Activated CD4-positive, alpha-beta memory T cell treated with anti-CD3 and anti-CD28 coated beads, Interleukin-2, amount 10 ng/mL, durations not matched to agents 7 days and 5 days (primary cell): Measurements from ENCODE around the gene ANO1. TPM values are rescaled to one million over a fixed set of nuclear protein-coding genes. Genes with fewer than 3 reads are reported as not detected.

ENCODE experiments used
- CTCF ChIA-PET: fragments of 350-600 bp; sonication (Branson Sonifier 250); formaldehyde crosslinking; loops from one replicate; lab custom pipeline; 2021; ENCODE audit warnings: antibody characterized with exemption, inconsistent platforms; lab: Charles Lee
- POLR2A ChIA-PET: fragments of 350-600 bp; sonication (Branson Sonifier 250); formaldehyde crosslinking; loops from one replicate; lab custom pipeline; 2021; ENCODE audit warnings: antibody characterized with exemption; lab: Charles Lee
- DNase-seq: peaks from one replicate; pipeline ENCODE4 v3.0.0-alpha.2; 2020
- H3K27ac Mint-ChIP-seq: one replicate; pipeline ENCODE4 v1.8.0; 2021; ENCODE audit warnings: mild to moderate bottlenecking, mixed read lengths
- H3K27me3 Mint-ChIP-seq: one replicate; pipeline ENCODE4 v1.8.0; 2021; ENCODE audit warnings: mixed read lengths
- H3K36me3 Mint-ChIP-seq: one replicate; pipeline ENCODE4 v1.8.0; 2021; ENCODE audit warnings: low read depth, mixed read lengths
- H3K4me1 Mint-ChIP-seq: one replicate; pipeline ENCODE4 v1.8.0; 2021; ENCODE audit warnings: mixed read lengths
- H3K4me3 Mint-ChIP-seq: one replicate; pipeline ENCODE4 v1.8.0; 2021; ENCODE audit warnings: mild to moderate bottlenecking, mixed read lengths
- H3K9me3 Mint-ChIP-seq: one replicate; pipeline ENCODE4 v1.8.0; 2021; ENCODE audit warnings: mixed read lengths
- total RNA-seq, 2 experiments: library from RNA; stranded (reverse); gene quantifications; one replicate each; pipeline ENCODE4 v1.2.3, GENCODE V29; 2021

ANO1 gene
- total RNA-seq, 2 experiments from 2014 or later = not detected

GRCh38 chr11:70061734-70062133, 16.4 kb upstream of the ANO1 start:
- peaks cover 7% of the 10 kb centered on the region for H3K27me3 Mint-ChIP-seq
- no peak overlapping the region for H3K4me3 Mint-ChIP-seq
- ChIA-PET POLR2A (no interaction called here), CTCF (interaction anchor here (0.7 kb wide), 1 partner anchor 11 kb away, joined by 5 read pairs; no protein-coding TSS in a partner anchor)
- no peaks in the 10 kb centered on the region for H3K4me1 Mint-ChIP-seq
- no peak for DNase-seq
- H3K36me3 Mint-ChIP-seq = no peaks in the 10 kb centered on the region
- H3K9me3 Mint-ChIP-seq = no peaks in the 10 kb centered on the region
- H3K27ac Mint-ChIP-seq = no peak overlapping the region

- H3K4me1 Mint-ChIP-seq = no peaks in the 10 kb centered on the region
- no peaks in the 10 kb centered on the region for H3K9me3 Mint-ChIP-seq
- H3K27me3 Mint-ChIP-seq = peaks cover under 1% of the 10 kb centered on the region
- POLR2A ChIA-PET = no interaction called here
- H3K36me3 Mint-ChIP-seq = no peaks in the 10 kb centered on the region
- CTCF ChIA-PET = no interaction called here
- no peak overlapping the region for H3K27ac Mint-ChIP-seq
- no peak overlapping the region for H3K4me3 Mint-ChIP-seq
- no peak for DNase-seq
Observed at GRCh38 chr11:70063121-70063520, 15.0 kb upstream of the ANO1 start.

GRCh38 chr11:70063555-70063954, 14.6 kb upstream of the ANO1 start:
- POLR2A ChIA-PET = no interaction called here
- H3K9me3 Mint-ChIP-seq = no peaks in the 10 kb centered on the region
- no peaks in the 10 kb centered on the region for H3K36me3 Mint-ChIP-seq
- CTCF ChIA-PET = no interaction called here
- no peaks in the 10 kb centered on the region for H3K4me1 Mint-ChIP-seq
- DNase-seq = no peak
- peaks cover 4% of the 10 kb centered on the region for H3K27me3 Mint-ChIP-seq
- no peak overlapping the region for H3K27ac Mint-ChIP-seq
- H3K4me3 Mint-ChIP-seq = no peak overlapping the region

DNA sequence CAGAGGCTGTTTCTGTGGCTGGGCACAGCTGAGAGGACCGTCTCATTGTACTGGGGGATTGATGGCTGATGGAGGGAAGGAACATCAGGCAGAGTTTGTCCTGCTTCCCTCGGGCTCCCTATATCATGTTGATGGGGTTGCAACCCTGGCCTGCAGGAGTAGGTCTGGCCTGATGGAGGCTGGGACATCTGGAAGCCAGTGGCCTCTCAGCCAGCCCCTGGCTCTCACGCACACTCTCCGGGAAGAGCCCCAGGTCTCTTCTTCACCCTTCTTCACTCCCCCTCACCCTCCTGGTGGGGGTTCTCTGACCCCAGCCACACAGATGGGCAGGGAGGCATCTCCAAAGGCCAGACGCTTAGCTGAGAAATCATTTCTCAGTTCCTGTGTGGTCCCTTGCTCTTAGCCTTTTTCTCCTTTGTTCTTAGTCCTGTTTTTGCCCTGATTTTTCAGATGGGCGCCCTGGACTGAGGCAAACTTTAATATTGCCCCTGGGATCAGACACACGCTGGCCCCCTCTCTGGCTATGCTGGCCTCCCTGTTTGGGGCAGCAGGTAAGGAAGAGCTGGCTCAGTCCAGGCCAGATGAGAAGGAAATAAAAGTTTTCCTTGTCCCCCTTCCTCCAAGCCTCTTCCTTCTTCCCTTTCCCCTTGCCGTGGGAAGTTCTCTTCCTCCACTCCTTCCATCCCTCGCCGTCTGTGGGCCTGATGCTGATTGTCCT, 13.9 kb upstream of the ANO1 start:
- H3K4me1 Mint-ChIP-seq = no peaks in the 10 kb centered on the region
- no peak overlapping the region for H3K27ac Mint-ChIP-seq
- DNase-seq = no peak
- POLR2A ChIA-PET = no interaction called here
- H3K36me3 Mint-ChIP-seq = no peaks in the 10 kb centered on the region
- CTCF ChIA-PET = no interaction called here
- no peaks in the 10 kb centered on the region for H3K9me3 Mint-ChIP-seq
- H3K27me3 Mint-ChIP-seq = peaks cover 4% of the 10 kb centered on the region
- H3K4me3 Mint-ChIP-seq = no peak overlapping the region

GRCh38 chr11:70064726-70065317, 13.3 kb upstream of the ANO1 start:
- DNase-seq = peak; percentile 5
- Mint-ChIP-seq H3K4me3 (no peak overlapping the region), H3K4me1 (no peaks in the 10 kb centered on the region), H3K27ac (no peak overlapping the region), H3K36me3 (no peaks in the 10 kb centered on the region), H3K9me3 (no peaks in the 10 kb centered on the region), H3K27me3 (peaks cover 9% of the 10 kb centered on the region)
- POLR2A ChIA-PET = no interaction called here
- CTCF ChIA-PET = interaction anchor here (0.8 kb wide), 1 partner anchor 138 kb away, joined by 3 read pairs; no protein-coding TSS in a partner anchor

DNA sequence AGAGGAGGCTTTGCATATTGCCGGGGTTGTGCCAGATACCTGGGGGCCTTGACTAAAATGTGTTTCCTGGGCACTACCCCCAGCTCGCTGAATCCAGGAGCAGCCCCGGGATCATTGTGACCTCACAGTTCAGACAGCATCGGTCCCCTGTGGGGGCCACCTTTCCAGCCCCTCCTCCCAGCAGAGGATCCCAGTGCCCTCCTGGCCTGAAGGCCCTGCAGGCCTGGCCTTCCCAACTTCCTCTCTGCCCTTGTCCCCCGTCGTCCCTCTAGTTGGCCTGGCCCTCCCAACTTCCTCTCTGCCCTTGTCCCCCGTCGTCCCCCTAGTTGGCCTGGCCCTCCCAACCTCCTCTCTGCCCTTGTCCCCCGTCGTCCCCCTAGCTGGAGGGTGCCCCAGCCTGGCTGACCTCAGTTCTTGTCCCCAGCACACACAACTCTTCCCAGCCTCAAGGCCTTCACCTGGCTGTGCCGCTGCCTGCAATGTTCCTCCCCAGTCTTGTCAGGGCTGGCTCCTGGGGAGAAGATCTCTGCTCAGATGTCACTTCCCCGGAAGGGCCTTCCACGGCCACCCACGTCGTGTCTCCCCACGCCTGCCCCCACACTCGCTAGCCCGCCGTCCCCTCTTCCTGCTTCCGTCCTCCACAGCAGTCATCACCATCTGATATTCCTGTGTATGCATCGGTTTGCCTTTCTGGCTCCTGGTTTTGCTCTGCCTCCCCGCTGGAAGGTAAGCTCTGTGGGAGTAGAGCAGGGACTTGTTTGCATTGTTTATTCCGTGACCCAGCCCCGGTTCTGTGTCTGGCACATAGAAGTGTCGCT, 12.6 kb upstream of the ANO1 start:
- H3K27ac Mint-ChIP-seq = no peak overlapping the region
- POLR2A ChIA-PET = no interaction called here
- H3K36me3 Mint-ChIP-seq = no peaks in the 10 kb centered on the region
- CTCF ChIA-PET = interaction anchor here (0.8 kb wide), 1 partner anchor 138 kb away, joined by 3 read pairs; no protein-coding TSS in a partner anchor
- H3K9me3 Mint-ChIP-seq = no peaks in the 10 kb centered on the region
- H3K4me3 Mint-ChIP-seq = no peak overlapping the region
- H3K4me1 Mint-ChIP-seq = no peaks in the 10 kb centered on the region
- DNase-seq = peak; percentile 4
- peaks cover 13% of the 10 kb centered on the region for H3K27me3 Mint-ChIP-seq

GRCh38 chr11:70066136-70066520, 12.0 kb upstream of the ANO1 start:
- no peaks in the 10 kb centered on the region for H3K36me3 Mint-ChIP-seq
- no peak overlapping the region for H3K27ac Mint-ChIP-seq
- H3K4me1 Mint-ChIP-seq = no peaks in the 10 kb centered on the region
- no peak overlapping the region for H3K4me3 Mint-ChIP-seq
- peak; percentile 1 for DNase-seq
- POLR2A ChIA-PET = no interaction called here
- no peaks in the 10 kb centered on the region for H3K9me3 Mint-ChIP-seq
- peaks cover 15% of the 10 kb centered on the region for H3K27me3 Mint-ChIP-seq
- CTCF ChIA-PET = no interaction called here

DNA sequence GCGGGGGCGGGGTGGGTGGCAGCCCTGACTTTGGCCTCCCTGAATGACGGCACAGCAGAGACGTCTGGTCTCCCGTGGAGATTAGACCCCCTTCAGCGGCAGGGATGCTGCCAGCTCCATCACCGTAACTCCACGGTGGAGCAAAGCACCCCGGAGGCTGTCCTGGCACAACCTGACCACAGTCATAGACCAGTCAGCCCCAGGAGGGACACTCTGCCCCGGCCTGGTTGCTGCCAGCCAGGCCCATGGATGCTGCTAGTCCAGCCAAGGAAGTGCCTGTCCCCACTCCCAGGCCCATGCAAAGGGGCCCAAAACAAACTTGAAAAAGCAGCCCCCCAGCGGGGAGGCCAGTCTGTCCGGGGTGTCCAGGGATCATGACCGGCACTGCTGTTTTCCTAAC, 11.5 kb upstream of the ANO1 start:
- no peak for DNase-seq
- no peaks in the 10 kb centered on the region for H3K36me3 Mint-ChIP-seq
- no peak overlapping the region for H3K27ac Mint-ChIP-seq
- POLR2A ChIA-PET = no interaction called here
- no peaks in the 10 kb centered on the region for H3K4me1 Mint-ChIP-seq
- no peaks in the 10 kb centered on the region for H3K9me3 Mint-ChIP-seq
- CTCF ChIA-PET = no interaction called here
- H3K4me3 Mint-ChIP-seq = no peak overlapping the region
- H3K27me3 Mint-ChIP-seq = peaks cover 18% of the 10 kb centered on the region

DNA sequence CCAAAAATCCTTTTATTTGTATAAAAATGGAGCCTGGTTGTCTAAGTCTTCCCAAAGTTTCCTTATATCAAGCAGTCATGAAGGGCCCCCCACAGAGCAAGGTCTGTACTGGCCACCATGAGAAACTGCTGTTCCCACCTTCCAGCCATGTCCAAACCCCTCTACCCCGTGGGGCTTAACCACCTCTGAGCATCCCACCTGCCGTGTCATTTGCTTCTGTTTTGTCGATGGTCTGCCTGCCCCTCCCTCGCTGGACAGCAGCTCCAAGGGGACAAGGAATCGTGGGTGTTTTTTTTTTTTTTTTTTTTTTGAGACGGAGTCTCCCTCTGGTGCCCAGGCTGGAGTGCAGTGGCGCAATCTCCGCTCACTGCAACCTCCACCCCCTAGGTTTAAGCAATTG, 11.1 kb upstream of the ANO1 start:
- DNase-seq = no peak
- ChIA-PET POLR2A (no interaction called here), CTCF (no interaction called here)
- no peaks in the 10 kb centered on the region for H3K4me1 Mint-ChIP-seq
- H3K27ac Mint-ChIP-seq = no peak overlapping the region
- H3K27me3 Mint-ChIP-seq = peaks cover 22% of the 10 kb centered on the region
- H3K36me3 Mint-ChIP-seq = no peaks in the 10 kb centered on the region
- H3K9me3 Mint-ChIP-seq = no peaks in the 10 kb centered on the region
- no peak overlapping the region for H3K4me3 Mint-ChIP-seq

DNA sequence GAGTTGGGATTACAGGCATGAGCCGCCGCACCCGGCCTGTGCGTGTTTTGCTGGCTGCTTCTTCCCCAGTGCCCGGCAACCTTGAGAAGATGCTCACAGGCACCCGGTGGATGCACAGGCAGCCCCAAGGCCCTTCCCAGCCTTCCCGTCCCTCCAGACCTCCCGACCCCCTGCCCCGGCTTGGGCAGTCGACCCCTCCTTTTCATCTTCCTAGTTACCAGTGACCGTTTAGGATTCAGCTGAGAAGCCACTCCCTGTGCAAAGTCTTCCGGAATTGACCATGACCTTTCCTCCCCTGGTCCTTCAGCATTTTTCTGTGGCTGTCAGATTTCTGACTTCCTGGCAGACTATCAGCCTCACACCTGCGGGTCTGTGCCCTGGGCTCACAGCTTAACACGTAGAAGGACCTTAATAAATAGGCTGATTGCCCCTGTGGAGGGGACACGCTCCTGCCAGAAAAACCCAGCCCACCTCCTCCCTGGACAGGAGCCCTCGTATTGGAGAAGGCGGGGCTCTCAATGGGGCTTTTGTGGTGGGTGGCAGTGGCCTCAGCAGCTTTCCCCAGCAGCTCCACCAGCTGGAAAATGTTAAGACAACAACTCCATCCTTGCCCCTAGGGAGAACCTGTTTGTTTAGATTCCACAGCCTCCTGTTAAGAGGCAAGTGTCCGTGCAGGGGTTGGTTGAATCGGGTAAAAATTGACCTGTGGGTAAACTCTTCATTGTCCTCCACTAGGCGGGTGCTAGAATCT, 10.4 kb upstream of the ANO1 start:
- H3K9me3 Mint-ChIP-seq = no peaks in the 10 kb centered on the region
- H3K27me3 Mint-ChIP-seq = peaks cover 29% of the 10 kb centered on the region
- ChIA-PET POLR2A (no interaction called here), CTCF (no interaction called here)
- no peak overlapping the region for H3K4me3 Mint-ChIP-seq
- peak; percentile 12 for DNase-seq
- no peaks in the 10 kb centered on the region for H3K36me3 Mint-ChIP-seq
- H3K4me1 Mint-ChIP-seq = no peaks in the 10 kb centered on the region
- H3K27ac Mint-ChIP-seq = no peak overlapping the region

GRCh38 chr11:70068345-70068744, 9.8 kb upstream of the ANO1 start:
- Mint-ChIP-seq H3K27me3 (peaks cover 35% of the 10 kb centered on the region), H3K9me3 (no peaks in the 10 kb centered on the region), H3K4me3 (no peak overlapping the region), H3K27ac (no peak overlapping the region), H3K4me1 (no peaks in the 10 kb centered on the region), H3K36me3 (no peaks in the 10 kb centered on the region)
- ChIA-PET POLR2A (no interaction called here), CTCF (no interaction called here)
- DNase-seq = no peak

DNA sequence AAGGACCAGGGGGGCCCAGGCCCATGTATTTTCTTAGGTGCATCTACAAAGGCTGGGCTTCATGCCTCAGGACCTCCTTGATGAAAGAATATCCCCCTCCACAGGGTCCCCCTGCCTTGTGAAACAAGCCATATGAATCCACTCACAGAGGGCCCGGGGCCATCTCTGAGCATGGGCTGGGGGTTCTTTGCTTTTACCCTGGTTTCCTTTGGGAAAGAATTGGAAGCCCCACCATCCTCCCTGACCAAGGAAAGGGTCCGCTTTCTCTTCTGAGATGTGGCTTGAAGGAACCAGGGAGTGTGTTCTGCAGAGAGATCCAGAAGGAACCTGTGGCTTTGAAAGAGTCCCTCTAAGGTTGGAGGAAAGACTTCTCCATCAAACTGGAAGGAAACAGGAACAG, 9.2 kb upstream of the ANO1 start:
- Mint-ChIP-seq H3K27me3 (peaks cover 40% of the 10 kb centered on the region), H3K36me3 (no peaks in the 10 kb centered on the region), H3K27ac (no peak overlapping the region), H3K9me3 (no peaks in the 10 kb centered on the region), H3K4me1 (no peaks in the 10 kb centered on the region), H3K4me3 (no peak overlapping the region)
- peak; percentile 1 for DNase-seq
- ChIA-PET POLR2A (no interaction called here), CTCF (no interaction called here)

GRCh38 chr11:70070706-70071105, 7.4 kb upstream of the ANO1 start:
- CTCF ChIA-PET = no interaction called here

More at GRCh38 chr11:70070706-70071105, 7.4 kb upstream of the ANO1 start:
- H3K27ac Mint-ChIP-seq = no peak overlapping the region
- H3K36me3 Mint-ChIP-seq = no peaks in the 10 kb centered on the region
- no peaks in the 10 kb centered on the region for H3K4me1 Mint-ChIP-seq
- H3K4me3 Mint-ChIP-seq = no peak overlapping the region
- DNase-seq = no peak
- POLR2A ChIA-PET = no interaction called here
- peaks cover 51% of the 10 kb centered on the region for H3K27me3 Mint-ChIP-seq
- no peaks in the 10 kb centered on the region for H3K9me3 Mint-ChIP-seq
